Posterior cingulate gyrus (tissue), 11 donors: ENCODE results near the gene TPMT.
"Not testable (repeated sequence)": the region's sequence is repeated elsewhere in the genome, so short reads cannot be mapped to it uniquely, and the experiment has no call there.

Source experiments
- DNase-seq, 10 donors: peaks; one replicate each; pipeline versions ENCODE4 v3.0.0 to v3.0.0-alpha.2; 2020 to 2021; ENCODE audit warnings: mixed read lengths in 3 of 10
- intact Hi-C: fragments of 100-400 bp; cut with DNase I; formaldehyde crosslinking; loops from one replicate; pipeline ENCODE4 v1.15.1; 2023

Gene TPMT

DNA sequence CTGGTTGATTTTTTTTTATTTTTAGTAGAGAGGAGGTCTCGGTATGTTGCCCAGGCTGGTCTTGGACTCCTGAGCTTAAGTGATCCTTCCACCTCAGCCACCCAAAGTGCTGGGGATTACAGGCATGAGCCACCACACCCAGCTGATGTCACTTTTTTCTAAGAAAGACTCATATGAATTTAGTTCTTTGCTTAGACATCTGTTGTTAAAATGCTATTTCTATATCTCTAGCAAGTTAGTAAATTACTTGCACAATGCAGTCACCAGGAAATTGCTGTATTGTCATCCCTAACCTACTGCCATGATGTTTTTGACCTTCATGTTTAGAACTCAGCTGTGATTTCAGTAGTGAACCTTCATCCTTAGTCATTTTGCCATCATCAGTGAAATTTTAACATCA is 6.0 kb upstream of the TPMT start:
- no peak for DNase-seq
- intact Hi-C loops: no loop called here

DNA sequence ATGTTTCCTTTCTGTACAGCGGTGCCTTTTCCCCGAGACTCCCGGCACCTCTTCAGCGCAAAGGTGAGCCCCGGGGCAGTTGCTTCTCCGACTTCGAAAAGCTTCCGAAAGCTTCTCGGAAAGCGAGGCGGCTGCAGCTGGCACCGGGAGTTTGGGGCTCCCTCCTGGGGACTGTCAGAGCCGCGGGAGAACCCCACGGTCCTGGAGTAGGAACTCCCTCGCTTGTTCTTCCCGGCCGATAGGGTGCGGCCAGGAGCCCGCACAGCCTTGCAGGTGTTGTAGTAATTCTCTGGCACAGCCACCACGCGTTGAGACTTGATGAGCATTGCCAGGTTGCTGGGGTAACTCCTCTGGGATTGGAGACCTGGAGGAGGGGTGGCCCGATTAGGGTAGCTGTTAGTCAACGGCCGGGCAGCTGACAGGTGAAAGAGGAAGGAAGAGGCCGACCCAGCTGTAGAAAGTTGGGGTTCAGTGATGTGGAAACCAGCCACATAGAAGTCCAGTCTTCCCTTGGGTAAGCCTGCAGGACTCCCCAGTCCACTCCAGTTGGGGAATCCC is 1.1 kb upstream of the TPMT start:
- intact Hi-C loops: loop anchor here (1.0 to 10.0 kb wide), 2 partner anchors 108 to 171 kb away; partner anchors contain the start of genes DEK and KIF13A
- peak; percentile 29 to 93 (median 44) for DNase-seq

DNA sequence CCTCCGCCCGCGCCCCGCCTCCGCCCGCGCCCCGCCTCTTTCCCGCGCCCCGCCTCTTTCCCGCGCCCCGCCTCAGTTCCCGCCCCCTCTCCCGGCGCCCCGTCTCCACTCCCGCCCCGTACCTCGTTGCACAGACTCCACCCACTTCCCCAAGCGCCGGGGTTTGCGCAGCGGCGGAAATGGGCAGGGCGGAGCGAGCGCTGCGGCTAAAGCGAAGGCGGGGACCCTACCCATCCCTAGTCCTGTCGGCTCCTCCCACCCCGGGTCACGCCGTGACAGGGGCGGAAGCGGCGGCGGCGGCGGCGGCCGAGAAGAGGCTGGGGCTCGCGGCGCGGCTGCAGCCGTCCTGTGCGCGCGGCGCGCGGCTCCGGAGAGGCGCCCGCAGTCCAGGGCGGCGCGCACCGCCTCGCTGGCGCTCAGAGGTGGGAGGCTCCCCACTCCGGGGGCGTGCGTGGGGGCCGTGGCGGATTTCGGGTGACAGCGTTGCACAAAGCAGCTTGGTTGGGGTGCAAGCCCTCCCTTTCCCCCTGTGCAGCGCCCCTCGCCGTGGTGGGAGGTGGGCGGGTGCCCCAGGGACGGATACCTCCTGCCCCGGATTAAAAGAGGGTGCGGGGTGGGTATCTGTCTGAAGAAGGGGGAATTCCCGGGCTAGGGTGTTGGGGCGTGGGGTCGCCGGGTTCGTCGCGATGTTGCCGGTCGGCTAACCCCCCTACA is 430 bp upstream of the TPMT start, which contains the start of gene KDM1B:
Gene KDM1B, plus strand, starts transcription at position 273 of the 714 bp plus-strand sequence. CDS start 4,474 bp downstream, outside the sequence.
- DNase-seq: peak; percentile 98 to 100 (median 99)
- intact Hi-C loops: loop anchor here (1.0 to 10.0 kb wide), 2 partner anchors 109 to 171 kb away; partner anchors contain the start of genes DEK and KIF13A

DNA sequence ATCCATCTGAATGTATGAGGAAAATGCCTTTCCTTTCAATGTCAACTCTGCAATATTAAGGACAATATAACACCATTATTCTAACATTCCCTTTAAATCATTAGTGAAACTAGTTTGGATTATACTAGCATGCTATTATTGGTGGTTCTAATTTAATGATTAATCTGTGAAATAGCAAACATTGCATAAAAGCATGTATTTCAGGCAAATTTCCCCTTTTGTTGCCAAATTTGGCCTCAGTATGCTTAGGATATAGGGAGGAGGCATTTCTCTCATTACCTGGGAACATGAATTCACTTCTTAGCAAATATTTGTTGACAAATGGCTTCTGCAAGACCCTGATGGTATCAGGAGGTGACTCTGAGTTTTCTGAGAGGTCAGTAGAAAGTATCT is 1.6 kb downstream of the TPMT start:
- intact Hi-C loops: loop anchor here (10.0 kb wide), 1 partner anchor 169 kb away; the partner anchor contains the start of gene KIF13A
- no peak for DNase-seq

DNA sequence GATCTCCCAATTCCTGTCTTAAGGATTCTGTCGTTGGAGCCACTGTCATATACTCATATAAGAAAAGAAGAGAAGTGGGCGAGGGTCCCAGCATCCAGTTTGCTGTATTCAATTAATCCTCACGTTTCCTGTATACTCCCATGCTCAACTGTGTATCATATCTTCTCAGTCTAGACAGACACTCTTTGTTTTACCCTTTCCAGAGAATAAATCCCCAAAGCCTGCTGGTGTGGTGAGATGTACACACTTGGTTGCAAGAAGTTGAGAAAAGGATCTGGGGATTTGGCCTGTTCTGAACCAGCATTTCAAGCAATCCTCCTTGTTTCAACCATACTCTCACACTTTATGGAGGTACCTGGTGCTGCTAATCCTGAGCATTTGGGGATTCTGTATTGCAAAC is 3.1 kb downstream of the TPMT start:
- intact Hi-C loops: loop anchor here (10.0 kb wide), 1 partner anchor 167 kb away; the partner anchor contains the start of gene KIF13A
- no peak for DNase-seq

DNA sequence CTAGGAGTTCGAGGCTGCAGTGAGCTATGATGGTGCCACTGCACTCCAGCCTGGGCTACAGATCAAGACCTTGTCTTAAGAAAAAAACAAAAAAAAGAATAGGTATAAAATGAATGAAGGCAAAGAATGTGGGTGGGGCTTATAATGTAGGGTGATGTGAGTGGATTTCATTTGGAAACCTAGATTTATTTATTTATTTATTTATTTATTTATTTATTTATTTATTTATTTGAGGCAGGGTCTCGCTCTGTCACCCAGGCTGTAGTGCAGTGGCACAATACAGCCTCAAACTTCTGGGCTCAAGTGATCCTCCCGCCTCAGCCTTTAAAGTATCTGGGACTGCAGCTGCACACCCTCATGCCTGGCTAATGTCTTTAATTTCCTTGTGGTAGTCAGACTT is 3.5 kb downstream of the TPMT start:
- intact Hi-C loops: loop anchor here (10.0 kb wide), 1 partner anchor 167 kb away; the partner anchor contains the start of gene KIF13A
- DNase-seq: not testable (repeated sequence)

DNA sequence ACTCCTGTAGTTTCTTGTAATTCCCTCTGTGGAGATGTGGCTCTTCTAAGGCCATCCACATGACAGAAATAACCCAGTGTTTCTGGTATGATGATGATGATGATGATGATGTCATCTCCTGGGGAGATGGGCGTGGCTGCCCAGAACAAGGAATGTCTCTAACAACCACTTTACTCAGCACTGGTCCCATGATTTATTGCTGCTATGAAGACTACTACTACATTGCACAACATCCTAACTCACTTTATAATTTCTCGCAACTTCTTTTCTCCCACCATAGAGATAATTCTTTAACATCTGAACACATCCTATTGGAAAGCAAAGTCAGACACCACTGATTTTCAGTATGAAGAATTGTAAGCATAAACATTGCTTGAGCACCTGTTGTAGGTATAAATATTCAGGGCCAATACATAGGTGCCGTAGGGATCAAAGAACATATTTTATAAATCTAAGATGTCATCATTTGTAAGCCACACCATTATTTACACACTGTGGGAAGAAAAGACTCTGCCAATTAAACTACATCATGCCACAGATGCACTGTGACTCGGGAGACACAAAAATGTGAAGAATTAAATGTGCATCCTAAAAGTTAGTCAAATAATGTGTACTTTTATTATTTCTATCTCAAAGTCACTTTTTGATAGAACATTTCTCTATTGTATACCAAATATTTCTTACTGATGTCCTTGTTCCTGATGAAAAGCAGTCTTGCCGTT is 6.4 kb downstream of the TPMT start:
- intact Hi-C loops: no loop called here
- DNase-seq: no peak

DNA sequence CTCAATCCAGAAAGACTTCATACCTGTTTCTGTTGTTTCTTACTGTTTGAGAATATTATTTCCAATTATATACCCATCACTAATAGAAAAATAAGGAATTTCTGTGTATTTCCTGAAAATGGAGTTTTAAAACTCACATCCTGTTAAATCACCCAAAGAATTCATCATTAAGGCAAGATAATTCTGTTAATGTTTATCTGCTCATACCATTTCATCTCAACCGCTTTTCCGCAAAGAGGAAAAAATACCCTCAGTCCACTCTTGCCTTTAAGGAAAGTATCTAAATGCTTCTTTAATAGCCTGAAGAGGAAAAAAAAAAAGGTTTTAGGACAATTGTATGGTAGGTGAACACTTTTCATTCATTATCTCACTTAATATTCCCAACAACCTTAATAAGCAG is 7.3 kb downstream of the TPMT start:
- DNase-seq: no peak

DNA sequence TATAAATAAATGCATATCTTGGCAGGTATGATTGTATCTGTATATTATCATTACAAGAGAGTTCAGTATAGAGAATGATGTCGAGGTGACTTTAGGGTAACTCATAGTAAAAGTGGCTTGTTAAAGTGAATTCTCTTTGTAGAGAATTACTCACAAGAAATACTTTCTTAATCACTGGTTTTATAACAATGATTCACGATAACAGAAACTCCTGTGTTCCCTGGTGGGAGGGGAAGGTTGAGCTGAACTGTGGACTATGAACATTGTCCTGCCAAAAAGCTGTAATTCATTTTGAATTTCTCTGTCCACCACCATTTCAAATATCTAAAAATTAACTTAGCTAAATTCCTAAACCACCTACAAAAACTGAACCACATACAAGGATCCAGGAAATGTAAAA is 7.7 kb downstream of the TPMT start:
- intact Hi-C loops: no loop called here
- DNase-seq: no peak

More for the DNA sequence above, 7.3 kb downstream of the TPMT start:
- intact Hi-C loops: no loop called here

DNA sequence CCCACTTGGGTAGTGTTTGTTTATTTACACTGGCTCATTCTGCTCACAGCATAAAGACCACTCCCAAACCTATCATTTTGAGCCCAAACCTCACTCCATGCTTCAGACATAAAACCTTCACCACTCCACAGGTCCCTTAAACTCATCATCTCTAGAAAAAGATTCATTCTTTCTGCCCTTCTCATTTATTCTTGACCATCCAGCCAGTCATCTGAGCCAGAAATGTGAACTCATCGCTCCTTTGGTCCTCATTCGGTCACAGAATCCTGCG is 12.4 kb downstream of the TPMT start:
- intact Hi-C loops: no loop called here
- no peak for DNase-seq

DNA sequence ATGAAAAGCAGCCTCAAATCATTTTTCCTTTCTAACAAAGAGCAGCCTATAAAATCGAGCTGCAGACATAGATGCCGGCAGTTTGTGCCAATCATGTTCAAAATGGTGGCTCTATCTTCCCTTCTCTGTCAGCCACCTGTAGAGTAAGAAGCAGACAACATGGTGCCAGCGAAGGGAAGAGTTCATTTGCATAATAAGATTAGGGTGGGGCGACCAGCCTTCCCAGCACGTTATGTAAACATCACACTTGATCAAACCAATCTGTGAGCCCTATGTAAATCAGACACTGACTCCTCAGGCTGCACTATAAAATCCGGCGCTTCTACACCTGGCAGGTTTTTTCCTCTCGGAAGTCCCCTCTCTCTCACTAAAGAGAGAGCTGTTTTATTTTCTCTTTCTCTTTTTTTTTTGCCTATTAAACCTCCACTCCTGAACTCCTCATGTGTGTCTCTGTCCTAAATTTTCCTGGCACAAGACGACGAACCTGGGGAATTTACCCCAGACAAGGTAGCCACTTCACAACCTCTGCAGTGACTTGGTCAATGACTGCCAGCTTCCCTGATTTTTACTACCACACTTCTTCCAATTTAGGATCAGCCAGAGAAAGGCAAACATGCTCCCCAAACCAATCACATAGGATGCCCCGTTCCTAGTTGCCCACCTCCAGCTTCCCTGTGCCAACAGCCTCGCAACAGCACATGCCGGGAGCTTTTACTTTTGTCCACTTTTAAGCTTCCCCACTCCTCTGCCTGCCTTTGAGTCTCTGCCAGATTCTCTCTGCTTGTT is 12.9 kb downstream of the TPMT start:
- DNase-seq: no peak
- intact Hi-C loops: no loop called here

DNA sequence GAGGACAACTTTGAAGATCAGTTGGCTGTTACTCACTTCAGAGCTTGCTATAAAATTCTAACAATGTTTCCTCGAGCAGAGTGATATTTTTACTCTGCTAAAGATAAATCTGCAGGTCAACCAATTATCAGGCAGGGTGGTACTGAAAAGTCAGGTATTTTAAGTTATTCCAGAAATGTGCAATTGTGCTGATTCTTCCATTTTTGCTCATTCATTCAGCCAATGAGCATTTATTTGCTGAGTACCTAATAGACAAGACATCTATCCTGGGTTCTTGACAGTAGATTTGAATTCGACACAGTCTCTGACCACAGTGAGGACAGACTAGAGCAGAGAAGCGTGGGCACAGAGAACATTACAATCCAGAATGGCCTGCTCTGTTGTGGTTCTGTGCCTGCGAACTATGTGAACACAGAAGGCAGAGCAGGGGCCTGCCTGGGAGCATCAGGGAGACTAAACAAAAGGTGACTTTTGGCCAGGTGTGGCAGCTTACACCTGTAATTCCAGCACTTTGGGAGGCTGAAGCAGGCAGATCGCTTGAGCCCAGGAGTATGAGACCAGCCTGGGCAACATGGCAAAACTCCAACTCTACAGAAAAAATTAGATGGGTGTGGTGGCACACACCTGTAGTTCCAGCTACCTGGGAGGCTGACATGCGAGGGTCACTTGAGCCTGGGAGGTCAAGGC is 14.8 kb downstream of the TPMT start:
- intact Hi-C loops: no loop called here
- no peak for DNase-seq

DNA sequence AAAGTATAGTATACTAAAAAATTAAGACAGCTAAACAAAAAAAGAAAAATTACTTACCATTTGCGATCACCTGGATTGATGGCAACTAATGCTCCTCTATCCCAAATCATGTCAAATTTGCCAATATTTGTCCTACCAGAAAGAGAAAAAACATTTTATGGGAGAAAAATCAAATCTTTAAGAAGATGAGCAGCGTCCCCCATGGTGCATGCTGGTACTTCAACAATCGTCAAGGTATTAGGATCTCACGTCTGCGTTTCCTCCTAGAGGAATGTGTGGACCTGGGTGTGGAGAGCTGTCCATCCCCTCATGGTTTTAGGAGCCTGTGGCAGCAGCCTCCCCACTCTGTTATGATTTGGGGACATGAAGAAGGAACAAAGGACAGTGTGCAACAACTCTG is 16.0 kb downstream of the TPMT start:
- intact Hi-C loops: no loop called here
- no peak for DNase-seq

DNA sequence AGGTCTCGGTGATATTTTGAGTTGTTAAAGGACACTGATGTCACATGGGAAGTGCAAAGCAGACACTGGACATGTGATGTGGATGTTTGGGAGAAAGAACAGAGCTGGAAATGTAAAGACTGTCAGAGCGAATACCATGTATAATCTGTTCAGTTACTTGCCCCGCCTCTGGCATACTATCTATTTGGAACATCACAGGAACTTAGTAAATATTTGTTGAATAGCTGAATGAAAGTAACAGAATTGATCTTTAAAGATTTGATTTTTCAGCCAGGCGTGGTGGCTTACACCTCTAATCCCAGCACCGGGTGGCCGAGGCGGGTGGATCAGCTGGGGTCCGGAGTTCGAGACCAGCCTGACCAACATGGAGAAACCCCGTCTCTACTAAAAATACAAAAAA is 18.6 kb downstream of the TPMT start:
- no peak for DNase-seq
- intact Hi-C loops: no loop called here

DNA sequence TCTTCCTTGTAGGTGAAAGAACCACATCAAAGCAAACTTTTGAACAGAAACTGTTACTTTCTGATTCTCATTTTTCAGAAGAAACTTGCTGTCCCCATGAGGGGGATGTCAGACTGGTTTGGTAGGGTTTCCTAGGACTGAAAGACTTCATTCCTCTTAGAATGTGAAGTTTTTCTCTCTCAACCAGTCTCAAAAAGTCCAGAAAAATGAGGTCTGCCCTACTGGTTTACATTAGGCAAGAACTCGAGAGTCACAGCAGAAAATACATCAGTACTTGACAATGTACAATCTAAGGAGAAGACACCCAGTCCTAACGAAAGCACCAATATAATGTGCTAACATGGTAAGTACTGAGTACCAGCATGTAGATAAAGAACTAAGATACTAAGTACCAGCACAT is 19.7 kb downstream of the TPMT start:
- no peak for DNase-seq
- intact Hi-C loops: no loop called here

DNA sequence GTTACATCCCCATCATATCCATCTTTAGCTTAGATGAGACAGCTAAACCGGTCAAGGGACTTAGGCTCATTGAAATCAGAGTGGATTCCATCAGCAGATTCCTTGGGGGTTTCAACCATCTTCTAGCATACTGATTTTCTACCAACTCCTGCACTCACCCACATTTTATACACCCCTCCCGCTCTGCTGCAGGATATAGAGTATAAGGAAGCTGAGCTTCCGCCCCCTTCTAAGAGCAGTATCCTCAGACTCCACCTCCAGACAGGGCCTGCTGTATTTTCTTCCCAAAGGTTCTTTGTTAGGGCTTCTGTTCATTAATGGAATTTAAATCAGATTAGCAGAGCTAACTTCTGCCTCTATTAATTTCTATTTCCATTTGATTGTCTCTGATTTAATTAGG is 22.5 kb downstream of the TPMT start:
- intact Hi-C loops: no loop called here
- DNase-seq: no peak

DNA sequence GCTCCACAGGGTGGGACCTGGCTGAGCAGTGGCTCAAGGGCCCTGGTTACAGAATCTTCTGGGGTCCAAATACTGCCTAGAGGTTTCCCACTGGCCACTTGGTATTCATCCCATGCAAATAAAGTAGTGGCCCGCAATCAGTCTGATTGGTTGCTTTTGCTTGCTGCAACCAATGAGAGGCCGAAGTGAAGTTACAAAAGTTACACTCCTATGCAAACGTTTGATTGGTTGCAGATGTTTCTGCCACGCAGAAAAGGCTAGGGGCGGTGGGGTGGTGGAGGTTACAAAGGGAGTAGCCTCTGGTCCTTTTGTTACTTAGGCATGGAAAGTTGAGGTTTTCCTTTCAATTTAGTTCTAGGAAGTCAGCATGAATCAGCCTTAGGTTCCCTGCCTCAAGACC is 28.8 kb downstream of the TPMT start:
- DNase-seq: no peak
- intact Hi-C loops: no loop called here

DNA sequence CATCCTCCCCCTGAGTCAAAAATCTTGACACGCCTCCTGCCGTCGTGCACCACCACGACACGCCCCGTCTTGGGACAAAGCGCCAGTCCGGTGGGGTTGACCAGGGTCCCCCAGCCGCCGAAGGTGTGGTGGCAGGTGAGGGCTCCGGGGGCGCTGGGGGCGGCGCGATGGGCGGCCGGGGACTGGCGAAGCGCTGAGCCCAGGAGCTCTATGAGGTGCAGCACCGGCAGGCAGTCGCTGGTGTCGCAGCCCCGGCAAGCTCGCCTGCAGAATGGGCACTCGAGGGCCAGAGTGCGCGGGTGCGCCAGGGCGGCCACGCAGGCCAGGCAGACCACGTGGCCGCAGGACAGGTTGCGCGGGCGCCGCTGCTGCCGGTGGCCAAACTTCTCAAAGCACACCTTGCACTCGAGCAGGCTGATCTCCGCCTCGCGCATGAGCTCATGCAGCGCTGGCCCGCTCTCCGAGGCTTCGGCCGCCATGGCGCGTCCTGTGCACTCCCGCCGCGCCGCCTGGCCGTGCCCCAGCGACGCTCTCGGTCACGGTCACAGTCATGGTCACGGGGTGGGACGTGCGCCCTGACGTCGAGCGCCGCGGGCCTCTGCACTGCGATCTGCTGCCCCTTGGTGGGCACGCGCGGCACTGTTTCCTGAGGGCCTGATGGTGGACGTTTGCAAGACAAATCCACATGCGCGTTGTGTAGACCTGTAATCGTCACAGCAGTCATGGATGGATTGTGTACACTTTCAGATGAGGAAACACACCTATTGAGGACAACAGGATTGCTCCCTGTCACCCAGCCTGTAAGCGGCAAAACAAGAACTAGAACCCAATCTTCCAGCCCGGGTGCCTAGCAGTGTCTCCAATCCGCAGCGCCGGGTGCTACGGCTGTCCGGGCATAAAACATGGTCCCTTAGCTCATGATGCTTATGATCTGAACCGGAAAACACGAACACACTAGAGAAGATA is 32.5 kb downstream of the TPMT start, which contains the start of gene NHLRC1:
Gene NHLRC1, minus strand, starts transcription at position 550 of the 966 bp plus-strand sequence. Its CDS starts 71 bp downstream, at position 479.
- intact Hi-C loops: loop anchor here (2.0 to 5.0 kb wide), 2 partner anchors 134 to 290 kb away; no protein-coding TSS in a partner anchor
- peak; percentile 81 to 98 (median 89) for DNase-seq
